Activated CD4-positive, alpha-beta T cell treated with anti-CD3 and anti-CD28 coated beads, Interleukin-2, amount 50 U/mL, for 48 hours (primary cell): Measurements from ENCODE around the gene LAMP1.
"Not testable (repeated sequence)": the region's sequence is repeated elsewhere in the genome, so short reads cannot be mapped to it uniquely, and the experiment has no call there.

ENCODE experiments used
- DNase-seq, 2 experiments: peaks; one replicate each; pipeline ENCODE4 v3.0.0-alpha.2; 2020

The LAMP1 gene

GRCh38 chr13:113329656-113330312 is 32.7 kb downstream of the LAMP1 start:
- DNase-seq: no peak

DNA sequence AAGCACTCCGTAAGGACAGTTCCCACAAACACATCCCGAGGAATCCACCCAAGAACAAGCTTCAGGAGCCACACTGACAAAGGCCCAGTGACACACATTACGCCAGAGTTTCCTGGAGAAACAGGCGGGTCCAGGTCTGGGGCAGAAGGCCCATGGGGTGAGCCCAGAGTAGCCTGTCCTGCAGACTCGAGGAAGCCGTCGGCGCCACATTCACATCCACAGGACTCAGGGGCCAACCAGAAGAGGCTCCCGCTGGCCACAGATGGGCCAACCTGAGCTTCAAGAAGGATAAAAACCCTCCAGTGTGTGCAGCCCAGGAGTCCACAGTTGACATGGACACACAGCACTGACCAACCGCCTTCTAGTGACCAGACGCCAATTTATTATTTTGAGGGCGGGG is 35.6 kb downstream of the LAMP1 start:
- no peak for DNase-seq

DNA sequence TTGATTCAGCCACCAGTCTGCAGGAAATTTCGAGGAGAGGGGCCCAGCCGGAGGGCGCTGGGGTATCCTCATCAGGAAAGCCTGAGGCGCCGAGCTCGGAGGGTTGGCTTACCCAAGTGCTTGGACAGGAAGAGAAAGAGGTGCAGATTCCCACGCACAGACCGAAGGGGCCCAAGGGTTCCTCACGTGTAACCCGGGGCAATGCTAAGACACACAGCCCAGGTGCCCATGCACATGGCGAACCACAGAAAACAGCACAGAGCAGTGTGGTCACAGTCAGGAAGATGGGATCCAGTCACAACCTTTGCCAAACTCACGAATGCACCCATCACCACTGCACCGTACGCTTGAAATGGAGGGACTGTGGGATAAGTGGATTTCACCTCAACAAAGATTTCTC is 36.0 kb downstream of the LAMP1 start:
- DNase-seq: no peak

GRCh38 chr13:113337556-113337955 is 40.5 kb downstream of the LAMP1 start:
- DNase-seq: no peak

- no peak for DNase-seq
These were observed 40.9 kb downstream of the LAMP1 start for GRCh38 chr13:113337976-113338375.

- no peak for DNase-seq
These were observed 41.4 kb downstream of the LAMP1 start for GRCh38 chr13:113338451-113338850.

GRCh38 chr13:113342820-113343691 is 46.0 kb downstream of the LAMP1 start:
- no peak for DNase-seq

DNA sequence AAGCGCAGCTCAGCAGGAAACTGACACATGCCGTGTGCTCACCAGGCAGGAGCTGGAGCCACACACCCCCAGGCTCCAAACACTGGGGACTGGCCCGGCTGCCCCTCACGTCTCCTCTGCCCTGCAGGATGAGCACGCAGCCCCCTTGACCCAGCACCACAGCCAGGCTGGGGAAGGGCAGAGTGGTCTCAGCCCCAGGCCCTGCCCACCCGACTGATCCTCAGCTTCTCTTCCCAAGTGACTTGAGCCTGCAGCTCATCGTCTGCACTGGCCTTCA is 46.6 kb downstream of the LAMP1 start:
- DNase-seq: no peak

GRCh38 chr13:113345486-113345885 is 48.4 kb downstream of the LAMP1 start:
- DNase-seq: no peak

GRCh38 chr13:113347736-113348225 is 50.7 kb downstream of the LAMP1 start:
- DNase-seq: not testable (repeated sequence)

DNA sequence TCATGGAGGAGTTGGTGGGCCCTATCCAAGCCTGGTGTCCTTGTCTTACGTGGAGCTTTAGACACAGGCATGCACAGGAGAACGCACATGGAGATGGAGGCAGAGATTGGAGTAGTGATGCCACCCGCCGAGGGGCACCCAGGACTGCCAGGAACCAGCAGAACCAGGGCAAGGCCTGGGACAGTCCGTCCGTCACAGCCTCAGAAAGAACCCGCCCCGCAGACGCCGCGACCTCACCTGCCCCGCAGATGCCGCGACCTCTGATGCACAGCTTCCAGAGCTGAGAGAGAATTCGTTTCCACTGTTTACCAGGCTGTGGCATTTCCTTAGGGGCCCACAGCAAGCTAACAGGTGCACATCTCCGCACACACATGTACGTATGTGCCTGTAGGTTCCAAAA is 51.6 kb downstream of the LAMP1 start:
- DNase-seq: no peak

DNA sequence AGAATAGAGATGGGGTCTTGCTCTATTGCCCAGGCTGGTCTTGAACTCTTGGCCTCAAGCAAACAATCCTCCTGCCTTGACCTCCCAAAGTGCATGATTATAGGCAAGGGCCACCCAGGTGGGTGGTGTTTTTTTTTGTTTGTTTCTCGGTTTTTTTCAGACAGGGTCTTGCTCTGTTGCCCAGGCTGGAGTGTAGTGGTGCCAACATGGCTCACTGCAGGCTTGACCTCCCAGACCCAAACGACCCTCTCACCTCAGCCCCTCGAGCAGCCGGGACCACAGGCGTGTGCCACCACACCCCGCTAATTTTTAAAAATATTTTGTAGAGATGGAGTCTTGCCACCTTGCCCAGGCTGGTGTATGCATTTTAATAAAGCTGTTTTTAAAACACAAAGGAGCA is 52.0 kb downstream of the LAMP1 start:
- no peak for DNase-seq

DNA sequence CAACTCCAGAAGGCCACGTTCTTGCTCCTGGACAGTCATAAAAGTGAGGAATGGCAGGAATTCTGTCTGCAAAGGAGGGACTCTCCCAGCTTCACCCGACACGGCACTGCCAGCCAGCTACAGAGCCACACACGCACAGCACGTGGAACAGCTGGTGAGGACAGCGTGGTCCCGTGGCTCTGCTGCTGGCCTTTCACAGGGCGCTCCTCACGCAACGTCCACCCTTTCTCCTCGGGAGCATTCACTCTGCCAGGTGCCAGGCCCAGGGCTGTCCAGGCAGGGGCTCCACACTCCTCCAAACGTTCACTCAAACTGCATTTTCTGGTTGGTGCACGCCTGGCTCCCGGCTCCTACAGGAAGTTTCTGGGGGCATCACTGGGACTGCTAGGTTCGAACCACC is 52.5 kb downstream of the LAMP1 start:
- DNase-seq: no peak

GRCh38 chr13:113350065-113350937 is 53.3 kb downstream of the LAMP1 start:
- no peak for DNase-seq

GRCh38 chr13:113350938-113351335 is 53.9 kb downstream of the LAMP1 start:
- no peak for DNase-seq

GRCh38 chr13:113351514-113352026 is 54.5 kb downstream of the LAMP1 start:
- DNase-seq: no peak

GRCh38 chr13:113353254-113353653 is 56.2 kb downstream of the LAMP1 start:
- no peak for DNase-seq

DNA sequence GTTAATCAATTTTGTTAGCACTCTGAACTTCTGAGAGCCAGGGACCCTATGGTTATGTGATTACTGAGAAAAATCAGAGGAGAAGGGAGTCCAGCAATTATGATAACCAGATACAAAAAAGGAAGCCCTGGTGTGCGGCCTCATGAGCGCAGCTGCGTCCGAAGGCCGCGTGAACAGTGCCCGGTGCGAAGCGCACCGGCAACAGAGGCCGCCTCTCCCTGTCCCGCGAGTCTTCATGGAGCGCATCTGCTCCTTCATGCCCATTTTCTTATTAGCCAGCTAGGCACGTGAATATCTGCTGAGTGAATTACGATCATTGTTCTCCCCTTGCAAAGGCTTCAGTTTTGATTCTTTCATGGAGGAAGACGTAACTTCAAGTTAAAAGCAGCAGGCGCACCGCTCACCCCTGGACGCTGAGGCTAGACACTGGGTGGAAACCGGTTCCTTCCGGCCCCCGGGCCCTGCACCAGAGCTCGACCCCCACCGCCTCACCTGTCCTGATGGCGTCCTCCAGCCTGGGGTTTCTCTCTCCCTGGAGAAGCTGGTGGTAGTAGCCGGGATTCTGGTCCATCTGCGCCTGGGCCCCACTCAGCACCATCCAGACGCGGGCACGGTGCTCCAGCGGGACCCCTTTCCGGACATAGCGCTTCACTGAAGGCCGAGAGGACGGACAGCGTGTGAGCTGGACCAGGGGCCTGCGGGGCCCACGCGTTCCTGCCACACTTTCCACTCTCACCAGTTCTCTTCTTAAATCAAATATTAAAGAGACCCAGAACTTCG is 58.0 kb downstream of the LAMP1 start:
- no peak for DNase-seq

DNA sequence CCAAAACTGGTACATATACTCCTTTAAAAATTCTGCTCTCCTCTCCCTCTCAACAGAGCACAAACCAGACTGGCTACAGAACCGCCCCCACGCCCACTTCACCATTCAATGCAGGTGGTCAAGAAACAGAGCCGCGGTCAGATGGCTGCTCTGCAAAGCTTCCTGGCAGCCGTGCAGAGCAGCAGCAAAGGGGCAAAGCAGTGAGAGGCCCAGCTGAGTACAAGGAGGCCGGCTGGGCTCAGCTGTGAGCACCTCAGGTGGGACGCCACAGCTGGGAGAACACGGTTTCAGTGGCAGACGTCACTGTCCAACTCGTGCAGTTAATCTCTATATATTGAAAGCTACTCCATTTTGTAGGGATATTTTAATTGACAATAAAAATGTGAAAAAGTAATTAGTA is 58.6 kb downstream of the LAMP1 start:
- DNase-seq: no peak

GRCh38 chr13:113356596-113356995 is 59.6 kb downstream of the LAMP1 start:
- DNase-seq: no peak

DNA sequence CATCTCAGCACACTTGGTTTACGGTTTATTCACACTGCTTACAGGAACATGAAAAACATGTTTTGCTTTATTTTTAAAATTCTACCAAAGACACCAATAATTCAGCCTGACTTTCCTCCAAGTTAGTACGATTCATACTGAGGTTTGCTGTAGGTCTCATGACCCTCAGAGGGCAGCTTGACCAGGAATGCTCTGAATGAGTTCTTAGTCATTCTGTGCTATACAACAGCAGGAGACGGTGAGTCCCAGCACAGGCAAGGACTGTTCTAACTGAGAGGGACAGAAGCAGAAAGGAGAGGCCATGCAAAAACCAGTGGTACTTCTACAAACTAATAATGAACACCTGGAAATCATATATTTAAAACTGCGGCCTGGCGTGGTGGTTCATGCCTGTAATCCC is 60.5 kb downstream of the LAMP1 start:
- DNase-seq: no peak

DNA sequence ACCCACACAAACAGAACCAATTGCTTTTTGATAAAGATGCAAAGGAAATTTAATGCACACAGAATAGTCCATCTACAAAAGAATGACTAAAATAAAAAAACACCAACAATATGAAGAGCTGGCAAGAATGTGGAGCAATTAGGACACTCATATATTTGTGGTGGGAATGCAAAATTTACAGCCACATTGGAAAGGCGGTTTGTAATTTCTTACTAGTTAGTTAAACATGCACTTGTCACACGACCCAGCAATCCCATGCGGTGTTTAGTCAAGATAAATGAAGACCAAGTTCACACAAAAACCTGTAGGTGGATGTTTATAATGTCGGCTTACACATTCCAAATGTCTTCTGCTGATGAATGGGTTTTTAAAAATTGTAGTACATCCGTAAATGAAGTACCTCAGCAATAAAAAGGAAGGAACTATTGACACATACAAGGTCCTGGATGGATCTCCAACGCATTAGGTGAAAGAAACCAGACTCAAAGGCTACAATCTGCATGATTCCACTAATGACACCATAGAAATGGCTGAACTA is 61.7 kb downstream of the LAMP1 start:
- no peak for DNase-seq
